ENCODE data around the gene OTOG. TPM values are rescaled to one million over a fixed set of nuclear protein-coding genes. Genes with fewer than 3 reads are reported as not detected.
A peak's percentile ranks its signal among the peaks of the same experiment; 100 is the strongest.

The OTOG gene
- total and polyA plus RNA-seq, 11 donors, result not detected

GRCh38 chr11:17590463-17590862 is 43.4 kb downstream of the OTOG start:
- Histone ChIP-seq H3K27ac (no peak overlapping the region), H3K4me3 (no peak overlapping the region), H3K4me1 (no peaks in the 10 kb centered on the region), H3K27me3 (peaks cover 0 to 7% (median 0%) of the 10 kb centered on the region in 9 donors), H3K36me3 (no peaks in the 10 kb centered on the region), H3K9me3 (no peaks in the 10 kb centered on the region)
- ATAC-seq (no peak), DNase-seq (peak in 1 of 5 donors; percentile 12)
- no peak for TF ChIP-seq CTCF (IDR thresholded peaks at IDR 0.05)
- TF ChIP-seq POLR2A (IDR thresholded peaks at IDR 0.05), result no peak
- 90 to 95% (median 93%) methylated on average over 7 of the region's 7 CpGs for WGBS, 4 donors
- intact Hi-C loops (cut with DNase I), result no loop called here

GRCh38 chr11:17591293-17591692 is 44.2 kb downstream of the OTOG start:
- peaks cover 0 to 7% (median 0%) of the 10 kb centered on the region in 9 donors for H3K27me3 ChIP-seq
- H3K27ac ChIP-seq, result no peak overlapping the region
- intact Hi-C loops (cut with DNase I), result no loop called here
- no peaks in the 10 kb centered on the region for H3K4me1 ChIP-seq
- DNase-seq (no peak), ATAC-seq (no peak)
- 87 to 93% (median 89%) methylated on average over 11 of the region's 11 CpGs for WGBS, 4 donors
- H3K36me3 ChIP-seq, result no peaks in the 10 kb centered on the region
- H3K9me3 ChIP-seq, result no peaks in the 10 kb centered on the region
- TF ChIP-seq POLR2A (IDR thresholded peaks at IDR 0.05), result no peak
- no peak for TF ChIP-seq CTCF (IDR thresholded peaks at IDR 0.05)
- no peak overlapping the region for H3K4me3 ChIP-seq

GRCh38 chr11:17593466-17594245 is 46.6 kb downstream of the OTOG start:
- Histone ChIP-seq H3K9me3 (no peaks in the 10 kb centered on the region), H3K4me1 (no peaks in the 10 kb centered on the region), H3K4me3 (no peak overlapping the region), H3K27me3 (peaks cover 0 to 7% (median 0%) of the 10 kb centered on the region in 9 donors), H3K36me3 (no peaks in the 10 kb centered on the region), H3K27ac (no peak overlapping the region)
- DNase-seq (peak in 2 of 5 donors; percentile 3 to 8), ATAC-seq (no peak)
- intact Hi-C loops (cut with DNase I), result no loop called here
- 71 to 79% (median 76%) methylated on average over 8 to 9 of the region's 9 CpGs for WGBS, 4 donors
- TF ChIP-seq POLR2A (IDR thresholded peaks at IDR 0.05), result no peak
- no peak for TF ChIP-seq CTCF (IDR thresholded peaks at IDR 0.05)

GRCh38 chr11:17594686-17595192 is 47.7 kb downstream of the OTOG start:
- Histone ChIP-seq H3K9me3 (no peaks in the 10 kb centered on the region), H3K36me3 (no peaks in the 10 kb centered on the region), H3K4me3 (no peak overlapping the region), H3K27me3 (peaks cover 0 to 12% (median 0%) of the 10 kb centered on the region in 9 donors), H3K27ac (no peak overlapping the region), H3K4me1 (no peaks in the 10 kb centered on the region)
- ATAC-seq (no peak), DNase-seq (peak in 1 of 5 donors; percentile 1)
- TF ChIP-seq POLR2A (IDR thresholded peaks at IDR 0.05), result no peak
- no peak for TF ChIP-seq CTCF (IDR thresholded peaks at IDR 0.05)
- intact Hi-C loops (cut with DNase I), result loop anchor here in 7 of 10 donors (5.0 kb wide), 5 partner anchors 128 to 388 kb away; partner anchors contain the start of gene KCNC1 (in 1 of the 7)
- WGBS, 4 donors, result 82 to 93% (median 89%) methylated on average over 5 of the region's 5 CpGs
